HFFc6 (cell line): ENCODE results near the gene MACROH2A1. TPM values are rescaled to one million over a fixed set of nuclear protein-coding genes. Genes with fewer than 3 reads are reported as not detected.
"Not testable (repeated sequence)": the region's sequence is repeated elsewhere in the genome, so short reads cannot be mapped to it uniquely, and the experiment has no call there.

ENCODE experiments used
- DNase-seq: peaks from one replicate; pipeline ENCODE4 v3.0.0-alpha.2; 2018
- H3K27ac Mint-ChIP-seq: 2 replicates; pipeline ENCODE4 v1.8.0; 2020; ENCODE audit warnings: mild to moderate bottlenecking, mixed read lengths
- H3K27me3 Mint-ChIP-seq: 2 replicates; pipeline ENCODE4 v1.8.0; 2021; ENCODE audit warnings: mild to moderate bottlenecking, moderate library complexity, mixed read lengths; ENCODE audit not compliant: insufficient read depth
- H3K36me3 Mint-ChIP-seq: 2 replicates; pipeline ENCODE4 v1.8.0; 2021; ENCODE audit warnings: low read depth, mixed read lengths
- H3K4me1 Mint-ChIP-seq: 2 replicates; pipeline ENCODE4 v1.8.0; 2020; ENCODE audit warnings: low read depth, mixed read lengths
- H3K4me3 Mint-ChIP-seq: 2 replicates; pipeline ENCODE4 v1.8.0; 2020; ENCODE audit warnings: mild to moderate bottlenecking, moderate library complexity, mixed read lengths
- H3K9me3 Mint-ChIP-seq: 2 replicates; pipeline ENCODE4 v1.8.0; 2020; ENCODE audit warnings: mild to moderate bottlenecking, mixed read lengths
- total RNA-seq, 6 experiments: library from RNA; stranded (reverse); fragmentation: NEBNext Ultra II Directional; extraction: Animal tissue kit (Norgen Biotek cat#: 25700); gene quantifications; 2 replicates in 1 of 6; 3 replicates in 5 of 6; pipeline ENCODE4 v1.2.3, GENCODE V29; 2021
- TF ChIP-seq, protein P1 (sequence below): fragments of 200-600 bp; sonication (generic); IDR thresholded peaks from 2 replicates; pipeline ENCODE4 v1.5.0; 2021; ENCODE audit warnings: antibody characterized with exemption, mild to moderate bottlenecking

Gene MACROH2A1
- total RNA-seq, 6 experiments from 2014 or later, result 116 to 144 (median 127) TPM

DNA sequence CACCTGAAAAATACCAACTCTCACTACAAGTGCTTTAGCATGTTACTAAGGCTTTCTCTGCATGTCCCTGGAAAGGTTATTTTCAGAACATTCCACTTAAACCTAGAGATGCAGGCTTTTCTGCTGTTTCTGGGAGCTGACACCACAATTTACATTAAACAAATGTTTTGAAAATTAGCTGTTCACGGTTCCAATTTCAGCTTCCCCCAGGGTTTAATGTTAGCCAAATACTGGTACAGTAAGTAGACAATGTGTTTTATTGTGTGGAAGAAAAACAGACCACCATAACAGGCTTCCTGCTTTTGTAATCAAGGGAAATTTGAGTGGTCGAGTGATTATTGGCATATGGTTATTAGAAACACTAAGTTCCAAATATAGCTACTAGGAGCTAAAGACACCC lies 32.0 kb downstream of the MACROH2A1 start:
- Mint-ChIP-seq H3K27ac (peak overlapping the region; percentile 63), H3K27me3 (peaks cover 5% of the 10 kb centered on the region), H3K4me3 (no peak overlapping the region), H3K9me3 (no peaks in the 10 kb centered on the region), H3K36me3 (peaks cover 35% of the 10 kb centered on the region), H3K4me1 (peaks cover 60% of the 10 kb centered on the region)
- DNase-seq, result no peak
- TF ChIP-seq, protein P1, sequence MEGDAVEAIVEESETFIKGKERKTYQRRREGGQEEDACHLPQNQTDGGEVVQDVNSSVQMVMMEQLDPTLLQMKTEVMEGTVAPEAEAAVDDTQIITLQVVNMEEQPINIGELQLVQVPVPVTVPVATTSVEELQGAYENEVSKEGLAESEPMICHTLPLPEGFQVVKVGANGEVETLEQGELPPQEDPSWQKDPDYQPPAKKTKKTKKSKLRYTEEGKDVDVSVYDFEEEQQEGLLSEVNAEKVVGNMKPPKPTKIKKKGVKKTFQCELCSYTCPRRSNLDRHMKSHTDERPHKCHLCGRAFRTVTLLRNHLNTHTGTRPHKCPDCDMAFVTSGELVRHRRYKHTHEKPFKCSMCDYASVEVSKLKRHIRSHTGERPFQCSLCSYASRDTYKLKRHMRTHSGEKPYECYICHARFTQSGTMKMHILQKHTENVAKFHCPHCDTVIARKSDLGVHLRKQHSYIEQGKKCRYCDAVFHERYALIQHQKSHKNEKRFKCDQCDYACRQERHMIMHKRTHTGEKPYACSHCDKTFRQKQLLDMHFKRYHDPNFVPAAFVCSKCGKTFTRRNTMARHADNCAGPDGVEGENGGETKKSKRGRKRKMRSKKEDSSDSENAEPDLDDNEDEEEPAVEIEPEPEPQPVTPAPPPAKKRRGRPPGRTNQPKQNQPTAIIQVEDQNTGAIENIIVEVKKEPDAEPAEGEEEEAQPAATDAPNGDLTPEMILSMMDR, result no peak

DNA sequence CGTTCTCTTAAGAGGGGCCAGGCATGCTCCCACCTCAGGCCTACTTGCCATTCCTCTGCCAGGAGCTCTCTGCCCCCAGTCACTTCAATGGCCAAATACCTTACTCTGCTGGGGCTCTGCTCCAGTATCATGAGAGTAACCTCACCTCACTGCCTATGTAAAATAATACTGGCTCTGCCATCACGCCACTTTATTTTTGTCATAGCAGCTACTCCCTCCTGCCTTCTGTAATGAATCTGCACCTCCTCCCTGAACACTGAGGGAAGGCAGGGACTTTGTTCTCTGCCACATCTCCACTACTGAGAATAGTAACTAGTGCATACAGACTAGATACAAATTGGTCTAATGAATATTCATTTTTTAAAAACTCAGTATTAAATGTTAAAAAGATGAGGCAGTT lies 33.8 kb downstream of the MACROH2A1 start:
- no peak for DNase-seq
- Mint-ChIP-seq H3K27me3 (peaks cover 5% of the 10 kb centered on the region), H3K27ac (peak overlapping the region; percentile 56; the same call in 1 of the 2 replicates), H3K36me3 (peaks cover 30% of the 10 kb centered on the region), H3K4me1 (peaks cover 47% of the 10 kb centered on the region), H3K9me3 (no peaks in the 10 kb centered on the region), H3K4me3 (no peak overlapping the region)
- TF ChIP-seq, protein P1, result no peak

DNA sequence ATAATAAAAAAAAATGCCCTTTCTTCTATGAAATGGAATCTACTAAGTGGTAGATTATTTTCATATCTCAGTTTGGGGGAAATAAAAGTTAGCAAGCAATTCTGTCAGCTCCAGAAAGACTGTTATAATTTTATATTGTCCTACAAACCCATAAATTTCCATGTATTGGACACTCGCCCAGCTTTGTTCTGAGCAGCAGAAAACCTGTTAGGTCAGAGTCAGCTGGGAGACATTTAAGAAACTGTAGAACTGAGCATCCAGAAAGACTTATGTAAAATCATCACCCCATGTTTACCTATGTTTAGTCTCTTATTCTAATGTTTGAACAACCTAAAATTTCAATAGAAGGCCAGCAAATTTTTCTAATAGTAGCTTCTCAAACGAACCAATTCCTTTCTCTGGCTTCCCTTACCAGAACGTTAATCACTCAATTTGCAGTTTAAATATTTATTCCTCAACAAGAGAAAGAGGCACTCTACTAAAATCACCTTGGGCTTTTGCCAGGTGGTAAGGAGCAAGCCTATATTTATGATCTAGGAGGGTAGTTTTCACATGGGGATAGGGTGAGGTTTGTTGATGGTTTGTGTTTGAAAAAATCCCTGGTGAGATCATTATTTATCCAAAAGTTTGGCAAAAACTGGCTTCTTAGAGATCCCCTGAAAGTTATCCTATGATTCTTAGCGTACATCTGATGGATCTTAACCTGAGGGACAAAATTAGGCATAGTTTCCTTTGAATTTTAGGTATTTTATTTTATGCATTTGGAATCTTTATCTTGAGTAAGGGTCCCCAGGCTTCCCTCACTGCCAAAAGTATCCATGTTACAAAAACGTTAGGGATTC lies 34.4 kb downstream of the MACROH2A1 start:
- H3K27ac Mint-ChIP-seq, result 0 out of 2 replicates have a peak overlapping the region, but pooled peaks have one; percentile 56
- H3K27me3 Mint-ChIP-seq, result peaks cover 5% of the 10 kb centered on the region
- H3K4me1 Mint-ChIP-seq, result peaks cover 50% of the 10 kb centered on the region
- no peak for DNase-seq
- TF ChIP-seq, protein P1, result no peak
- no peak overlapping the region for H3K4me3 Mint-ChIP-seq
- H3K36me3 Mint-ChIP-seq, result peaks cover 26% of the 10 kb centered on the region
- H3K9me3 Mint-ChIP-seq, result no peaks in the 10 kb centered on the region

GRCh38 chr5:135363342-135363741 lies 35.7 kb downstream of the MACROH2A1 start:
- H3K4me3 Mint-ChIP-seq, H3K27ac Mint-ChIP-seq, DNase-seq, H3K27me3 Mint-ChIP-seq, H3K9me3 Mint-ChIP-seq: not testable (repeated sequence)
- Mint-ChIP-seq H3K4me1 (peaks cover 61% of the 10 kb centered on the region), H3K36me3 (peaks cover 33% of the 10 kb centered on the region)

- no peaks in the 10 kb centered on the region for H3K9me3 Mint-ChIP-seq
- DNase-seq, result no peak
Observed at GRCh38 chr5:135362102-135362501, 36.9 kb downstream of the MACROH2A1 start.

More at GRCh38 chr5:135362102-135362501, 36.9 kb downstream of the MACROH2A1 start:
- peaks cover 62% of the 10 kb centered on the region for H3K4me1 Mint-ChIP-seq
- H3K4me3 Mint-ChIP-seq, result no peak overlapping the region
- H3K36me3 Mint-ChIP-seq, result peaks cover 23% of the 10 kb centered on the region
- H3K27ac Mint-ChIP-seq, result no peak overlapping the region
- peaks cover 3% of the 10 kb centered on the region; the same call in 1 of the 2 replicates for H3K27me3 Mint-ChIP-seq
- TF ChIP-seq, protein P1, result no peak
